Measurements from ENCODE around the gene BIRC6.
"Not testable (repeated sequence)": the region's sequence is repeated elsewhere in the genome, so short reads cannot be mapped to it uniquely, and the experiment has no call there.

The BIRC6 gene, protein sequence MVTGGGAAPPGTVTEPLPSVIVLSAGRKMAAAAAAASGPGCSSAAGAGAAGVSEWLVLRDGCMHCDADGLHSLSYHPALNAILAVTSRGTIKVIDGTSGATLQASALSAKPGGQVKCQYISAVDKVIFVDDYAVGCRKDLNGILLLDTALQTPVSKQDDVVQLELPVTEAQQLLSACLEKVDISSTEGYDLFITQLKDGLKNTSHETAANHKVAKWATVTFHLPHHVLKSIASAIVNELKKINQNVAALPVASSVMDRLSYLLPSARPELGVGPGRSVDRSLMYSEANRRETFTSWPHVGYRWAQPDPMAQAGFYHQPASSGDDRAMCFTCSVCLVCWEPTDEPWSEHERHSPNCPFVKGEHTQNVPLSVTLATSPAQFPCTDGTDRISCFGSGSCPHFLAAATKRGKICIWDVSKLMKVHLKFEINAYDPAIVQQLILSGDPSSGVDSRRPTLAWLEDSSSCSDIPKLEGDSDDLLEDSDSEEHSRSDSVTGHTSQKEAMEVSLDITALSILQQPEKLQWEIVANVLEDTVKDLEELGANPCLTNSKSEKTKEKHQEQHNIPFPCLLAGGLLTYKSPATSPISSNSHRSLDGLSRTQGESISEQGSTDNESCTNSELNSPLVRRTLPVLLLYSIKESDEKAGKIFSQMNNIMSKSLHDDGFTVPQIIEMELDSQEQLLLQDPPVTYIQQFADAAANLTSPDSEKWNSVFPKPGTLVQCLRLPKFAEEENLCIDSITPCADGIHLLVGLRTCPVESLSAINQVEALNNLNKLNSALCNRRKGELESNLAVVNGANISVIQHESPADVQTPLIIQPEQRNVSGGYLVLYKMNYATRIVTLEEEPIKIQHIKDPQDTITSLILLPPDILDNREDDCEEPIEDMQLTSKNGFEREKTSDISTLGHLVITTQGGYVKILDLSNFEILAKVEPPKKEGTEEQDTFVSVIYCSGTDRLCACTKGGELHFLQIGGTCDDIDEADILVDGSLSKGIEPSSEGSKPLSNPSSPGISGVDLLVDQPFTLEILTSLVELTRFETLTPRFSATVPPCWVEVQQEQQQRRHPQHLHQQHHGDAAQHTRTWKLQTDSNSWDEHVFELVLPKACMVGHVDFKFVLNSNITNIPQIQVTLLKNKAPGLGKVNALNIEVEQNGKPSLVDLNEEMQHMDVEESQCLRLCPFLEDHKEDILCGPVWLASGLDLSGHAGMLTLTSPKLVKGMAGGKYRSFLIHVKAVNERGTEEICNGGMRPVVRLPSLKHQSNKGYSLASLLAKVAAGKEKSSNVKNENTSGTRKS (N-terminal part only)

GRCh38 chr2:32356681-32357317 lies at the start of gene BIRC6:
Gene BIRC6 (plus strand): TSS chr2:32357023. CDS start chr2:32357162, 139 bp downstream.
- DNase-seq, result peak; percentile 81

GRCh38 chr2:32310577-32310976 lies 46.2 kb upstream of the BIRC6 start:
- DNase-seq, result no peak

- DNase-seq, result no peak
Observed at GRCh38 chr2:32314886-32315285, 41.9 kb upstream of the BIRC6 start.

GRCh38 chr2:32328679-32329078 lies 28.1 kb upstream of the BIRC6 start:
- not testable (repeated sequence) for DNase-seq

GRCh38 chr2:32329180-32329980 lies 27.4 kb upstream of the BIRC6 start:
- DNase-seq, result not testable (repeated sequence)

DNA sequence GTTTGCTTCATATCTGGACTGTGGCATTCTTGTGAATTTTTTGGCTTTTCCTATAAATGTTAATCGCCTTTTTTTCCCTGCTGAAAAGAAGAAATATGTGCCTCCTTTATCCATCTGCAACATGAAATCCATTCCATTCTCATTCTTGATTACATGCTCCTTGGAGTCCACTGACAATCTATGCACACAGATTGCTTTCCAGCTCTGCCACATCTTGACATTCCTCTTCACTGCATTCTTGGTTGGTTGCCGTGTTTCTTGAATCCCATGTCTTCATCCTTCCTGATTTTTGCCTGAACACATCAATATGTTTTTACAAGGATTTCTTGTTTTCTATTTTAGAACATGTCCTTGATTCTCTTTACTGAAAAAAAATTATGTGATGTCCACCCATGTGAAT lies 26.7 kb upstream of the BIRC6 start:
- DNase-seq, result no peak

- no peak for DNase-seq
Observed at GRCh38 chr2:32342801-32343200, 14.0 kb upstream of the BIRC6 start.

DNA sequence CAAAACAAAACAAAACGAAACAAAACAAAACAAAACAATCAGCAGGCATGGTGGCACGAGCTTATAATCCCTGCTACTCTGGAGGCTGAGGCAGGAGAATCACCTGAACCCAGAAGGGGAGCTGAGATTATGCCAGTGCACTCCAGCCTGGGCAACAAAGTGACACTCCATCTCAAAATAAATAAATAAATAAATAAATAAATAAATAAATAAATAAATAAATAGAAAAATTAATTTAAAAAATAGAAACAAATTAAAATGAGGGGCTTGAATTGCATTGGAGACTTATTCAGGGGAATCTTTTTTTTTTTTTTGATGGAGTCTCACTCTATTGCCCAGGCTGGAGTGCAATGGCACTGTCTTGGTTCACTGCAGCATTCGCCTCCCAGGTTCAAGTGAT lies 6.0 kb upstream of the BIRC6 start:
- DNase-seq, result not testable (repeated sequence)

DNA sequence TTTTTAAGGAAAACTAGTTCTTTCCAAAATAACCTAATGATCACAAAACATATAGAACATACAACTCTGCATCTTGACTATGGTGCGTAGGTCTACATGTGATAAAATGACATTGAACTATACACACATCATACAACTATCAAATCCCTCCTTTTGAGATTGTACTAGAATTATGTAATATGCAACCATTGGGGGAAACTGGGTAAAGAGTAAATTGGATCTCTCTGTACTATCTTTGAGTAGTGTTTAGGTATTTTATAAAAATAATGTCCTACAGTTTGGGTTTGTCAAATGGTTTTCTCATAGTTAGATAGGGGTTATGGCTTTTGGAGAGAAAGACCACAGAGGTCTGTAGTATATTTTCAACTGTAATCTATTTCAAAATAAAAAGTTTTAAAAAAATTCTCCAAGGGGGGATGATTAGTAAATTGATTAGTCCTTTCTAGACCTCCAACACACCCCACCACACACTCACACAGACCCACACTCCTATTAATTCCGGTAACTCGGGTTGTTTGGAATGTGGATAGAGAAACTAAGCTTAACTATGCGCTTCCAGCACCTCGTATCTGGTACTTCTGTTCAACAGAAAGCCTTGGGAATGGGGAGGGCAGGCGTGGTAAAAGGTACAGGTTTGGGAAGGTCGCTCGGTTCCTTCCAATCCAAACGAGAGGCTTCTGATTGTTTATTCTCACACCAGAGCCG lies 695 bp upstream of the BIRC6 start:
- DNase-seq, result no peak

- DNase-seq, result no peak
Observed at GRCh38 chr2:32357318-32358110, 691 bp downstream of the BIRC6 start.

GRCh38 chr2:32358111-32358482 lies 1.3 kb downstream of the BIRC6 start:
- no peak for DNase-seq

DNA sequence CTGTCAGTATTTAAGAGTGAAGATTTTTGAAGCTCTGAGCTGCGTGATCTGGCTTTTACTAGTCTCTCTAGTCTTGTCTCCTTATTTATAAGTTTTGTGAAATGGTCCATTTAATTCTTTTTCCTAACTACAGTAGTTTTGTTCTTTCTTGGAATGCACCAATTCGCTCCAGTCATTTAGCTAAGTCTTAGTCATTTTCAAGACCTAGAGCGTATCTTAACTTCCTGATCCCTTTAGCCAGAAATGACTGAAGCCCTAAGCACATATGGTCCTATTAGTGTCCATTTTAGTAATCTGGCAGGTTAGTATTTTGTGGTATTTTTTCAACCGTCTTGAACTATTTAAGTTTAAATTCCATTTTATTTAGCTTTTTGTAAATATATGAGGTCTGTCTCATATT lies 3.6 kb downstream of the BIRC6 start:
- no peak for DNase-seq

GRCh38 chr2:32362997-32363396 lies 6.2 kb downstream of the BIRC6 start:
- not testable (repeated sequence) for DNase-seq

GRCh38 chr2:32363597-32363996 lies 6.8 kb downstream of the BIRC6 start:
- DNase-seq, result no peak

- not testable (repeated sequence) for DNase-seq
Observed at GRCh38 chr2:32364290-32364689, 7.5 kb downstream of the BIRC6 start.

- DNase-seq, result not testable (repeated sequence)
Observed at GRCh38 chr2:32365679-32366078, 8.9 kb downstream of the BIRC6 start.

DNA sequence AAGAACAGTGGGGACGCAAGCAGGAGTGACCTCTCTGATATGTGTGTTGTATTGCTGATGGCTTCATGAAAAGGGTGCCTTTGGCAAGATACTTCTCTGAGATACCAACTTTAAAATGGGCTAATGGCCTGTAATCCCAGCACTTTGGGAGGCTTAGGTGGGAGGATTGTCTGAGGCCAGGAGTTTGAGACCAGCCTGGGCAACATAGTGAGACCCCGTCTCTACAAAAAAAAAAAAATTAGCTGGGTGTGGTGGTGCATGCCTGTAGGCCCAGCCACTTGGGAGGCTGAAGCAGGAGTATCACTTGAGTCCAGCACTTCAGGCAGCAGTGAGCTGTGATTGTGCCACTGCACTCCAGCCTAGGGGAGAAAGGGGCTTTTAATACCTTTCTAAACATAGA lies 9.8 kb downstream of the BIRC6 start:
- DNase-seq, result no peak

DNA sequence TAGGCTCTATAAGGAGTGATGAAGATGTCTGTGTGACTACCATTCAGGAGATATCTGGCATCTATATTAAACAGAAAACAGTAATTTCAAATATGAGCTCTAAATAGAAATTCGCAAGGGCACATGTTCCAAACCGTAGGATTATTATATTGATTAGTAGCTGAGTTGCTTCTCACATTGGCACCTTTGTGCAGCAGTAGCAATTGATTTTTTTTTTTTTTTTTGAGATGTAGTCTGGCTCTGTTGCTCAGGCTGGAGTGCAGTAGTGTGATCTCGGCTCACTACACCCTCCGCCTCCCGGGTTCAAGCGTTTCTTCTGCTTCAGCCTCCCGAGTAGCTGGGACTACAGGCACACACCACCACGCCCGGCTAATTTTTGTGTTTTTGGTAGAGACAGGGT lies 12.4 kb downstream of the BIRC6 start:
- DNase-seq, result no peak

- not testable (repeated sequence) for DNase-seq
Observed at GRCh38 chr2:32370942-32371341, 14.1 kb downstream of the BIRC6 start.

DNA sequence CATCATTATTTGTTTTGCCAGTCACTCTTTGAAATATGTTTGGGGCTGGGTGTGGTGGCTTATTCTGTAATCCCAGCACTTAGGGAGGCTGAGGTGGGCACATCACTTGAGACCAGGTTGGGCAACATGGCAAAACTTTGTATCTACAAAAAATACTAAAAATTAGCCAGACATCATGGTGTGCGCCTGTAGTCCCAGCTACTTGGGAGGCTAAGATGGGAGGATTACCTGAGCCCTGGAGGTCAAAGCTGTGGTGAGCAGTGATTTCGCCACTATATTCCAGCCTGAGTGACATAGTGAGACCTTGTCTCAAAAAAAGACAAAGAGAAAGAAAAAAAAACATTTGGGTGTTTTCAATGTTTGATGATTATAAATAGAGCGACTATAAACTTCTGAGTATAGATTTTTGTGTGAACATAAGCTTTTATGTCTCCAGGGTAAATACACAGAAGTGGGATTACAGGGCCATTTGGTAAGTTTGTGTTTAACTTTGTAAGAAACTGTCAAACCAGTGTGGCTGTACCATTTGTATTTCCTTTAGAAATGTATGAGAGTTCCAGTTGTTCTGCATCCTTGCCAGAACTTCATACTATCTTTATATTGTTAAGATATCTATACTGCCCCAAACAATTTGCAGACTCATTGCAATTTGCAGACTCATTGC lies 15.8 kb downstream of the BIRC6 start:
- no peak for DNase-seq
